GM21360 (cell line): ENCODE results near the gene LRRC28.
"Not testable (repeated sequence)": the region's sequence is repeated elsewhere in the genome, so short reads cannot be mapped to it uniquely, and the experiment has no call there.

ENCODE experiments used
- ATAC-seq: cut with Tn5 transposase; IDR thresholded peaks from one replicate; pipeline ENCODE4 v1.9.1; 2021; ENCODE audit warnings: mild to moderate bottlenecking, moderate library complexity; ENCODE audit not compliant: unreplicated experiment

The LRRC28 gene

DNA sequence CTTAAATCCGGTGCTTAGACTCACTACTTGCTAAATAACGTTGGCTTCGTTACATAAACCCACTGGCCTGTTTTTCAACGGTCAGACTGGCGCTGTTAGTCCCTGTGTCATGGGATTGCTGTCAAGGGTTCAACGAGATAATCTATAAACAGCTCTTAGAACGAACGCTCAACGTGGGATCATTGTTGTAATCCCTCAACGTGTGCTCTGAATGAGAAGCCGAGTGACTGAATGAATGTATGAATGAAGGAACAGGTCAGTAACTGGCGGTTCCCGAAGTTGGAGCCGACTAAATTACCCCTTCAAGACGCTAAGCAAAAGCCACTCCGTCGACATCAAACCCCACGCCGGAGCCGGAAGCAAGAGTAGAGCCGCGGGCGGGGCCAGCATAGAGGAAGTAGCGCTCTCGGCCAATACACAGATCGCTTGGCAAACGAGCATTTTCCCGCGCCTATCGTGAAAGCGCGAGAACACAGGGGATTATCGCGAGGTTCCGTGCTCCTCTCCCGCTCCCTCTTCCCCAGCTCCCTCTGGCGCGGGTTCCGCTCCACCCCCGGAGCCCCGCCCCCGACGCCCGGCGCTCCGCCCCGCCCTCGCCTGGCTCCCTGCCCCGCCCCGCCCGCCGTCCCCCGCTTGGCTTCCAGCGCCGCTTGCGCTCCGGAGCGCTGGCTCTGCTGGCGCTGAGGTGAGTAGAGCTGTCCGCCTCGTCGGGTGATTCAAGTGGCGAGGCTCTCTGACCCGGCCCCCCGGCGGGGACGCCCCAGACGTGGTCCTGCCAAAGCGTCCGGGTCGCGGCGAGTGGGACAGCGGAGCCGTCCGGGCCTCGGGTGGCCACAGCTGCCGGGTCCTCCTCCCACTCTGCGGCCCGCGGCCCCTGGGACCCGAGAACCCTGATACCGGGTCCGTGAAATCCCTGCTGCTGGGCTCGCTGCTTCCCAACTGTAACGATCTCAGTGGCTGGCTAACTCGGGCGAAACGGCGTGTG, at the start of gene LRRC28:
Gene LRRC28 (plus strand): TSS at position 625 of the 985 bp plus-strand sequence. CDS start 4,477 bp downstream, outside the sequence.
- ATAC-seq, result peak; percentile 95

GRCh38 chr15:99202176-99202552, 49.1 kb upstream of the LRRC28 start:
- no peak for ATAC-seq

DNA sequence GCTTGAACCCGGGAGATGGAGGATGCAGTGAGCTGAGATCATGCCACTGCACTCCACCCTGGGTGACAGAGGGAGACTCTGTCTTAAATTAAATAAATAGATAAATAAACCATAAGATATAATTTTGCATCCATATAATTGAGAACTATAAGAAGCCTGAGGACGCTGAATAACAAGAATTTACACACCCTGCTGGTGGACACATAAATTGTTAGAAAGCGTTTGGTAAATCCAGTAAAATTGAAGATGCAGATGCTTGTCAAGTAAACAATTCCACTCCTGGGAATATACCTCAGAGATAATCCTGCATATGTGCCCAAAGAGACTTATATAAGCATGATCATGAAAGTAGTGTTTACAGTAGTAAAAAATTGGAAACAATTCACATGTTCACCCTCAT, 43.6 kb upstream of the LRRC28 start:
- ATAC-seq, result no peak

- no peak for ATAC-seq
Observed at GRCh38 chr15:99209326-99209725, 42.0 kb upstream of the LRRC28 start.

GRCh38 chr15:99210334-99210733, 40.9 kb upstream of the LRRC28 start:
- no peak for ATAC-seq

DNA sequence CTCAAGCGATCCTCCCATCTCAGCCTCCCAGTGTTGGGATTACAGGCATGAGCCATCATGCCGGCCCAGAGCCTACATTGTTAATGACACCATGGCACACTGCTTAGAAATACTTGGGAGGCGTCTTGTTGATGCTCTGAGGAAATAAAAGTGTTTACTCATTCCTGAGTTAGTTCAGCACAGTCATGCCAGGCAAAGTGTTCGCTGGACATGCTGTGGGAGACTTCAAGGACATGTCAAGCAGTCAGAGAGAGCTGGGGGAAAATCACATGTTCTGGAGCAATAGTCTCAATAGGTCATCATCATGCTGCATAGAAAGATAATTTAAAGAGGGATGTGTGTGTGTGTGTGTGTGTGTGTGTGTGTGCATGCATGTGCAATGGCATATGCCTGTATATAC, 39.4 kb upstream of the LRRC28 start:
- no peak for ATAC-seq

- ATAC-seq, result no peak
Observed at GRCh38 chr15:99212406-99212805, 38.9 kb upstream of the LRRC28 start.

GRCh38 chr15:99213187-99213811, 38.0 kb upstream of the LRRC28 start:
- ATAC-seq, result no peak

GRCh38 chr15:99224372-99225214, 26.7 kb upstream of the LRRC28 start:
- ATAC-seq, result no peak

DNA sequence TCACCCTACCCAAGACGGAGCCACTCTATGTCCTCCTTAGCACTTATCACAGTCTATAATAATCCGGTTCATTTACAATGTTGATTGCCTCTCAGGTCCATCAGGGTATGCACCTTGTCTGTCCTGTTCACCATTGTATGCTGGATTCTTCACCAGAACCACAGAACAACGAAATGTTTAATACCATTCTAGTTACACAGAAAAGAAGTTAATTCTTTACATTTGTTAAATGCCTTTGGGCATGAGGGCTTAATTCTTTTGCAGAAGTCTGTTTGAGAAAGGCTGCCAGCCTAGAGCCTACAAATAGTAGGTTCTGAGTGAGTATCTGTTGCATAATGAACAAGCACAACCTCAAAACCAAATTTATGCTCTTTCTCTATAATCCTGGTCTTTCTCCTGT, 24.5 kb upstream of the LRRC28 start:
- no peak for ATAC-seq

- no peak for ATAC-seq
Observed at GRCh38 chr15:99228120-99228770, 23.0 kb upstream of the LRRC28 start.

DNA sequence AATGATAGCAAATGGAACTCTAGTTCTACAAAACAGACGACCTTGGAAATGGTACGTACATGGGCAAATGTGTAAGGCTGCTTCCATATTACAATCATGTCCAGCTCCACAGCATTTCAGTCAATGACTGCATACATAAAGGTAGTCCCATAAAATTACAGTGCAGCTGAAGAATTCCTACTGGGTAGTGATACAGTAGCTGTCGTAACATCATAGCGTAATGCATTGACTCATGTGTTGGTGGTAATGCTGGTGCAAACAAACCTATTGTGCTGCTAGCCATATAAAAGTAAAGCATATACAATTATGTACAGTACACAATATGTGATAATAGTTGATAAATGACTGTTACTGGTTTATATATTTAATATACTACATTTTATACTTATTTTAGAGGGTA, 20.4 kb upstream of the LRRC28 start:
- no peak for ATAC-seq

DNA sequence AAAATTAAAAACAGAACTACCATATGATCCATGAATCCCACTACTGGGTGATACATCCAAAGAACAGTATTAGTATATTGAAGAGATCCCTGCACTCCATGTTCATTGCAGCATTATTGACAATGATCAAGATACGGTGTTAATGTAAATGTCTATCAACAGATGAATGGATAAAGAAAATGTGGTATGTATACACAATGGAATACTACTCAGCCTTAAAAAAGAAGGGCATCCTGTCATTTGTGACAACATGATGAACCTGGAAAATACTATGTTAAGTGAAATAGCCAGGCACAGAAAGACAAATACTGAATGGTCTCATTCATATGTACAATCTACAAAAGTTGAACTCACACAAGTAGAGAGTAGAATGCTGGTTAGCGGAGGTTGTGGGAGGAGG, 18.5 kb upstream of the LRRC28 start:
- ATAC-seq, result no peak

DNA sequence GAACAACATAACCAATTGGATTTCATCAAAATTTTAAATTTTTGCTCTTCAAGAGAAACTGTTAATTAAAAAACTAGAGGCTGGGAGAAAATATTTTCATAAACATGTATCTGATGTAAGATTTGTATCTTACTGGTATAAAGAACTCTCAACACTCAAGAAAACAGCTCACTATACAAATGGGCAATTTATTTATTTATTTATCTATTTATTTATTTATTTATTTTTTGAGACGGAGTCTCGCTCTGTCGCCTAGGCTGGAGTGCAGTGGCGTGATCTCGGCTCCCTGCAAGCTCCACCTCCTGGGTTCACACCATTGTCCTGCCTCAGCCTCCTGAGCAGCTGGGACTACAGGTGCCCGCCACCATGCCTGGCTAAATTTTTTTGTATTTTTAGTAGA, 17.1 kb upstream of the LRRC28 start:
- ATAC-seq, result not testable (repeated sequence)

GRCh38 chr15:99238849-99239248, 12.4 kb upstream of the LRRC28 start:
- no peak for ATAC-seq

DNA sequence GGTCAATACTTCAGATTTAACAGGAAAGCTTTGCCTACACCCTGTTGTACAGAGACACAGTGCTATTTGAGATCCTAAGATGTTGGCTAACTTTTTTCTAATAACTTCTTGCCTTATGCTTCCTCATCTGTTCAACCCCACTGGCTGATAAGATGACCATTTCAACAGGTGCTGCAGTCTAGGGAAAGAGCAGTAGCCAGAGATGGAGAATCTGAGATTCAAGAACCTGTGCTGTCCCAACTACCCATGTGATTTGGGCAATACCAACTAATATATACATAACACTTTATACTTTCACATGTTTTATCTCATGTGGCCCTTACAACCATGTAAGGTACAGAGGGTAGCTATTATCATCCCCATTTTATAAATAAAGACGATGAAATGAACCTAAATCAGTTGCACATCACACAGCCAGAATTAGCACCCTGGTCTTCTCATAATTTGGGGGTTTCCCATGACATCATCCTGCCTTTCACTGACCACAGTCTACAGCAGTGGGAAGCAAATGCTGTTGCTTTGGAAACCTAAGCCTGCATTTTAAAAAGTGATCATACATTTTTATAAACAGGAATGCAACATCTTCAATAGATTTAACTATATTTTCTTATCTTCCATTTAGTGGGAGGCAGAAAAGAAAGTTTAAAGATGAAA, 11.6 kb upstream of the LRRC28 start:
- ATAC-seq, result peak; percentile 92

- ATAC-seq, result no peak
Observed at GRCh38 chr15:99241752-99242151, 9.5 kb upstream of the LRRC28 start.

DNA sequence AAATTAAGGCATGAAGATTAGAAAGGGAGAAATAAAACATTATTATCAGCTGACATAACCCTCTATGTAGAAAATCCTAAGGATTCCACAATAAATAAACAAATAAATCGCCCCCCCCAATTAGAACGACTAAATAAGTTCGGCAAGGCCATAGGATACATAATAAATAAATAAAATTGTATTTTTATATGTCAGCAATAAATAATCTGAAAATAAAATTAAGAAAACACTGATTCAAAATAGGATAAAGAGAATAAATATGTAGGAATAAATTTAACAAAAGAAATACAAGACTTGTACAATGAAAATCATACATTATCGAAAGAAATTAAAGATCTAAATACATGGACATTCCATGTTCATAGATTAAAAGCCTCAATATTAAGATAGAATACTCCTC, 7.0 kb upstream of the LRRC28 start:
- no peak for ATAC-seq

- ATAC-seq, result no peak
Observed at GRCh38 chr15:99247062-99247461, 4.2 kb upstream of the LRRC28 start.

DNA sequence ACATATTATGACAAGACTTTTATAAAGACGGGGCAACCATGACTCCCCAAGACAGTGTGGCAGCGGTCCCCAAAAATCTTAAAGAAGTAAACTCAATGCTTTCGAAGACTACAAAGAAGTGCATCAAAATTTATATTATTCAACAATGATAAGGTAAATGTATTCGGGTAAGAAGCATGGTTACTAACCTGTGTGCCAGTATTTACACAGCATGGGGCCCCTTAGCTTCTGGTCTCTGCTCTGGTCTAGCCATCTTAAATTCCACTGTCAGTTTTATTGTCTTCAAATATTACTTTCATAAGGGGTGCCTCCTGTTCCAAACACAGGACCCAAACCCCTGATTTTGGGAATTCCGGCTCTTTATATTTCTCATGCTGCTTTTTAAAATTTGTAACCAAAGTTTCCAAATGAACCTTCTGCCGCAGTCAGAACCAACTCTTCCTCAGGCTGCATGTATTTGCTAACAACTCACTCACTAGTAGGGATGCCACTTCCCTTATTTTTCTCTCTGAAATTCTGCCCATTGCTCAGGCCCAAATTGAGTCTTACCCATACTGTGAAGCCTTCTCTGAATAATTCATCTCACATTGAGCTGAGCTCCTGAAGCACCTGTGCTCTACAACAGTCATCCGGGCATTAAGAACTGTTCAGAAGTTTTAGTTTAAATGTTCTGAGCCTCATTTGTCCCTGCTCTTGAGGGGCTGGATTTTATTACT, 3.1 kb upstream of the LRRC28 start:
- ATAC-seq, result no peak
